H1 (cell line): ENCODE results near the gene ERAP2.

Experiments used
- EGR1 ChIP-seq: IDR thresholded peaks from 2 replicates; pipeline ENCODE4 v1.6.1; 2011; ENCODE audit warnings: low read depth, low read length, borderline replicate concordance
- JUN ChIP-seq: IDR thresholded peaks from 2 replicates; pipeline ENCODE4 v1.6.1; 2011; ENCODE audit warnings: low read depth, mild to moderate bottlenecking, improper control_type of control experiment, low read length
- POLR2A ChIP-seq, 2 experiments: IDR thresholded peaks; 1 replicate in 1 of 2; 2 replicates in 1 of 2; pipeline ENCODE4 v1.6.1; 2011; ENCODE audit warnings: low read depth in 2 of 2, low read length in 2 of 2, mild to moderate bottlenecking in 2 of 2; ENCODE audit errors: control extremely low read depth in 1 of 2
- RAD21 ChIP-seq, 2 experiments: IDR thresholded peaks in 1 of 2; conservative IDR thresholded peaks in 1 of 2; 2 replicates each; pipeline ENCODE4 v1.6.1; 2011; ENCODE audit warnings: low read depth in 2 of 2, low read length in 2 of 2, improper control_type of control experiment in 1 of 2, inconsistent platforms in 1 of 2, mild to moderate bottlenecking in 1 of 2, moderate library complexity in 1 of 2
- RBBP5 ChIP-seq: IDR thresholded peaks from 2 replicates; pipeline ENCODE4 v1.7.1; 2012; ENCODE audit warnings: low read depth, mild to moderate bottlenecking, inconsistent platforms, low read length, moderate library complexity, borderline replicate concordance
- TAF1 ChIP-seq: IDR thresholded peaks from 2 replicates; pipeline ENCODE4 v1.6.1; 2011; ENCODE audit warnings: mild to moderate bottlenecking, low read depth, low read length
- TCF12 ChIP-seq: IDR thresholded peaks from 2 replicates; pipeline ENCODE4 v1.6.1; 2011; ENCODE audit warnings: low read depth, mild to moderate bottlenecking, low read length
- ZNF274 ChIP-seq: IDR thresholded peaks from 2 replicates; pipeline ENCODE4 v1.7.0; 2012; ENCODE audit warnings: low read length, borderline replicate concordance; ENCODE audit errors: extremely low read depth
- TF ChIP-seq, protein P1 (sequence below), 3 experiments: IDR thresholded peaks; 1 replicate in 2 of 3; 2 replicates in 1 of 3; pipeline versions ENCODE4 v1.5.1 to v1.6.1; 2011; ENCODE audit warnings: low read length in 3 of 3, mild to moderate bottlenecking in 3 of 3, inconsistent platforms in 2 of 3, low read depth in 1 of 3, moderate library complexity in 1 of 3; ENCODE audit not compliant: insufficient read depth in 1 of 3; ENCODE audit errors: control extremely low read depth in 1 of 3
- TF ChIP-seq, protein P2 (sequence below): IDR thresholded peaks from 2 replicates; pipeline ENCODE4 v1.6.1; 2011; ENCODE audit warnings: low read length, improper control_type of control experiment

DNA sequence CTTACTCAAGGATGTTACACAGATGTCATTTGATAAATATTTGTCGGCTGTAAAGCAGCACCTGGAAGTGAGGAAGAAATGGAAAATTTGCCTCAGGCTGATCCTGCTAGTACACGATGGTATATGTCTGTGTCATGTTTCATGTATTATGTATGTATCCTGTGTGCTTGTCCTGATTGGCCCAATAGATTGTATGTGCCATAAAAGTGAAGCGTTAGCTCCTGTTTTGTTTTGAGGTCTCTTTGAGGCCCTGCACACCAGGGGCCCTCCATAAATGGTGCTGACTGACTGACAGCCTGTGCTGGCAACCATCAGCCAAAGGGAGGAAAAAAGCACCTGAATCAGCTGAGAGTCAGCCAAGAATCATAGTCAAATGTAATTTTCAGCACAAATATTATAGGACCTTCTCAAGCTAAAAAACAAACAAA lies 47.7 kb downstream of the ERAP2 start:
- TF ChIP-seq RBBP5 = no peak
- no peak for TF ChIP-seq POLR2A (IDR thresholded peaks at IDR 0.05; ENCODE audit: control extremely low read depth in 1 of 2, low read depth in 2 of 2, low read length in 2 of 2)
- no peak for TF ChIP-seq JUN
- TF ChIP-seq, protein P1, sequence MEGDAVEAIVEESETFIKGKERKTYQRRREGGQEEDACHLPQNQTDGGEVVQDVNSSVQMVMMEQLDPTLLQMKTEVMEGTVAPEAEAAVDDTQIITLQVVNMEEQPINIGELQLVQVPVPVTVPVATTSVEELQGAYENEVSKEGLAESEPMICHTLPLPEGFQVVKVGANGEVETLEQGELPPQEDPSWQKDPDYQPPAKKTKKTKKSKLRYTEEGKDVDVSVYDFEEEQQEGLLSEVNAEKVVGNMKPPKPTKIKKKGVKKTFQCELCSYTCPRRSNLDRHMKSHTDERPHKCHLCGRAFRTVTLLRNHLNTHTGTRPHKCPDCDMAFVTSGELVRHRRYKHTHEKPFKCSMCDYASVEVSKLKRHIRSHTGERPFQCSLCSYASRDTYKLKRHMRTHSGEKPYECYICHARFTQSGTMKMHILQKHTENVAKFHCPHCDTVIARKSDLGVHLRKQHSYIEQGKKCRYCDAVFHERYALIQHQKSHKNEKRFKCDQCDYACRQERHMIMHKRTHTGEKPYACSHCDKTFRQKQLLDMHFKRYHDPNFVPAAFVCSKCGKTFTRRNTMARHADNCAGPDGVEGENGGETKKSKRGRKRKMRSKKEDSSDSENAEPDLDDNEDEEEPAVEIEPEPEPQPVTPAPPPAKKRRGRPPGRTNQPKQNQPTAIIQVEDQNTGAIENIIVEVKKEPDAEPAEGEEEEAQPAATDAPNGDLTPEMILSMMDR (IDR thresholded peaks at IDR 0.05; ENCODE audit: control extremely low read depth in 1 of 3, insufficient read depth in 1 of 3, low read depth in 1 of 3, low read length in 3 of 3) = no peak
- no peak for TF ChIP-seq TCF12
- TF ChIP-seq TAF1 = no peak
- TF ChIP-seq EGR1 = no peak
- TF ChIP-seq, protein P2, sequence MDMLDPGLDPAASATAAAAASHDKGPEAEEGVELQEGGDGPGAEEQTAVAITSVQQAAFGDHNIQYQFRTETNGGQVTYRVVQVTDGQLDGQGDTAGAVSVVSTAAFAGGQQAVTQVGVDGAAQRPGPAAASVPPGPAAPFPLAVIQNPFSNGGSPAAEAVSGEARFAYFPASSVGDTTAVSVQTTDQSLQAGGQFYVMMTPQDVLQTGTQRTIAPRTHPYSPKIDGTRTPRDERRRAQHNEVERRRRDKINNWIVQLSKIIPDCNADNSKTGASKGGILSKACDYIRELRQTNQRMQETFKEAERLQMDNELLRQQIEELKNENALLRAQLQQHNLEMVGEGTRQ = no peak
- no peak for TF ChIP-seq ZNF274
- no peak for TF ChIP-seq RAD21 (IDR thresholded peaks at IDR 0.05 in 1 of 2, conservative IDR thresholded peaks at IDR 0.05 in 1 of 2; ENCODE audit: low read depth in 2 of 2, low read length in 2 of 2)
